A549 (cell line): ENCODE measurements around the gene PLCB1. TPM values are rescaled to one million over a fixed set of nuclear protein-coding genes. Genes with fewer than 3 reads are reported as not detected.

ENCODE experiments used
- ATAC-seq, 2 experiments: fragments of 200-7000 bp in 1 of 2; fragments of >200 bp in 1 of 2; cut with Nextera tagmentation in 1 of 2; cut with Tn5 transposase in 1 of 2; 3 replicates each; pipeline versions ENCODE4 v1.8.0 to v1.9.1; 2018 to 2020; ENCODE audit warnings: mild to moderate bottlenecking in 1 of 2, moderate library complexity in 1 of 2
- CTCF ChIA-PET: fragments of 300-600 bp; sonication (Branson Sonifier 250); formaldehyde crosslinking; extraction: SDS; loops from one replicate; lab custom pipeline; 2021; ENCODE audit warnings: antibody characterized with exemption, inconsistent platforms; lab: Yijun Ruan, JAX
- POLR2A ChIA-PET: fragments of 350-600 bp; formaldehyde crosslinking; extraction: SDS; loops from one replicate; lab custom pipeline; 2021; ENCODE audit warnings: antibody characterized with exemption, inconsistent platforms; lab: Yijun Ruan, JAX
- DNase-seq, 2 experiments: peaks; one replicate each; pipeline versions ENCODE4 v3.0.0 to v3.0.0-alpha.2; 2011 to 2016; ENCODE audit warnings: low read depth in 1 of 2, low spot score in 1 of 2
- FAIRE-seq: peaks from 2 replicates; lab custom pipeline; 2011; peaks lifted over from hg19 to GRCh38; lab: Jason Lieb, UNC
- H3K27ac ChIP-seq, 2 experiments: fragments of >200 bp; sonication (Bioruptor Twin); formaldehyde crosslinking; 3 replicates each; pipeline ENCODE4 v1.5.1; 2016 to 2017
- H3K4me1 ChIP-seq: fragments of >200 bp; sonication (Bioruptor Twin); formaldehyde crosslinking; 3 replicates; pipeline ENCODE4 v1.6.1; 2016
- H3K4me2 ChIP-seq: fragments of >200 bp; sonication (Bioruptor Twin); formaldehyde crosslinking; 3 replicates; pipeline ENCODE4 v1.6.1; 2016
- H3K4me3 ChIP-seq: fragments of >200 bp; sonication (Bioruptor Twin); formaldehyde crosslinking; 3 replicates; pipeline ENCODE4 v1.5.1; 2016
- H3K9me3 ChIP-seq: fragments of >200 bp; sonication (Bioruptor Twin); formaldehyde crosslinking; 3 replicates; pipeline ENCODE4 v1.6.1; 2016
- CBX2 ChIP-seq: fragments of 200-600 bp; sonication (generic); IDR thresholded peaks from 2 replicates; pipeline ENCODE4 v1.6.1; 2016; ENCODE audit warnings: low read depth, mild to moderate bottlenecking, borderline replicate concordance
- E2F6 ChIP-seq: IDR thresholded peaks from 2 replicates; pipeline ENCODE4 v1.6.1; 2012; ENCODE audit warnings: low read depth, borderline replicate concordance
- EP300 ChIP-seq, 2 experiments: fragments of >200 bp; sonication (Bioruptor Twin); formaldehyde crosslinking; IDR thresholded peaks; 2 replicates in 1 of 2; 3 replicates in 1 of 2; pipeline ENCODE4 v1.6.1; 2016 to 2017
- FOSB ChIP-seq: fragments of 250-450 bp; sonication (Bioruptor Pico); IDR thresholded peaks from 2 replicates; pipeline ENCODE4 v1.5.0; 2020; ENCODE audit warnings: mild to moderate bottlenecking, moderate library complexity
- GATA3 ChIP-seq: IDR thresholded peaks from 2 replicates; pipeline ENCODE4 v1.6.1; 2012; ENCODE audit warnings: borderline replicate concordance
- HOXA7 ChIP-seq: fragments of 250-450 bp; sonication (Bioruptor Pico); IDR thresholded peaks from 2 replicates; pipeline ENCODE4 v1.5.0; 2020; ENCODE audit warnings: mild to moderate bottlenecking, moderate library complexity
- JUNB ChIP-seq: fragments of >200 bp; sonication (Bioruptor Twin); formaldehyde crosslinking; IDR thresholded peaks from 2 replicates; pipeline ENCODE4 v1.6.1; 2016
- MAFK ChIP-seq: fragments of 450-650 bp; IDR thresholded peaks from 2 replicates; pipeline ENCODE4 v1.6.1; 2014; ENCODE audit not compliant: partially characterized antibody
- RARB ChIP-seq: fragments of 250-450 bp; sonication (Bioruptor Pico); IDR thresholded peaks from 2 replicates; pipeline ENCODE4 v1.8.0; 2021; ENCODE audit warnings: mild to moderate bottlenecking, moderate library complexity
- RFX5 ChIP-seq: fragments of 450-650 bp; IDR thresholded peaks from 2 replicates; pipeline ENCODE4 v1.7.1; 2014; ENCODE audit warnings: antibody characterized with exemption, mild to moderate bottlenecking, moderate library complexity
- TFCP2L1 ChIP-seq: fragments of 250-450 bp; sonication (Bioruptor Pico); IDR thresholded peaks from 2 replicates; pipeline ENCODE4 v1.5.0; 2021; ENCODE audit warnings: mild to moderate bottlenecking
- ZSCAN20 ChIP-seq: fragments of 250-450 bp; sonication (Bioruptor Pico); IDR thresholded peaks from 2 replicates; pipeline ENCODE4 v1.8.0; 2022; ENCODE audit warnings: mild to moderate bottlenecking, moderate library complexity
- WGBS: methylation state at CpG from one replicate; pipeline ENCODE4 v1.1.6; 2017; ENCODE audit errors: missing lambda C conversion rate; 5-methylcytosine and 5-hydroxymethylcytosine counted together
- polyA plus RNA-seq, 4 experiments: library from polyadenylated mRNA; depleted of rRNA in 3 of 4; stranded (reverse); fragments of >200 nt; fragmentation: RNase III in 1 of 4; extraction: RNeasy Plus Mini Kit Qiagen cat#74134 plus additional on column Dnase treatment in 1 of 4; gene quantifications; 2 replicates in 3 of 4; 3 replicates in 1 of 4; pipeline ENCODE4 v1.2.3, GENCODE V29; 2011 to 2017
- TF ChIP-seq, protein P1 (sequence below): fragments of 450-650 bp; IDR thresholded peaks from 2 replicates; pipeline ENCODE4 v1.6.1; 2014; ENCODE audit warnings: antibody characterized with exemption
- TF ChIP-seq, protein P2 (sequence below): fragments of >200 bp; sonication (Bioruptor Twin); formaldehyde crosslinking; IDR thresholded peaks from 3 replicates; pipeline ENCODE4 v1.6.1; 2016

Gene PLCB1
- polyA plus RNA-seq, 2 of the 4 experiments (the other 2 are of a cell fraction): 0.97 to 6.3 TPM

- ChIA-PET CTCF (interaction anchor here (0.6 to 2.0 kb wide), 6 partner anchors 10 to 770 kb away, joined by 3 to 9 read pairs (median 4); no protein-coding TSS in a partner anchor), POLR2A (no interaction called here)
- ATAC-seq (no peak), DNase-seq (no peak), FAIRE-seq (no peak)
- Histone ChIP-seq H3K4me3 (no peak overlapping the region), H3K27ac (no peak overlapping the region), H3K4me2 (no peak overlapping the region), H3K4me1 (no peaks in the 10 kb centered on the region), H3K9me3 (no peaks in the 10 kb centered on the region)
- 47% methylated on average over 2 of the region's 2 CpGs for WGBS
- TF ChIP-seq, protein P1, sequence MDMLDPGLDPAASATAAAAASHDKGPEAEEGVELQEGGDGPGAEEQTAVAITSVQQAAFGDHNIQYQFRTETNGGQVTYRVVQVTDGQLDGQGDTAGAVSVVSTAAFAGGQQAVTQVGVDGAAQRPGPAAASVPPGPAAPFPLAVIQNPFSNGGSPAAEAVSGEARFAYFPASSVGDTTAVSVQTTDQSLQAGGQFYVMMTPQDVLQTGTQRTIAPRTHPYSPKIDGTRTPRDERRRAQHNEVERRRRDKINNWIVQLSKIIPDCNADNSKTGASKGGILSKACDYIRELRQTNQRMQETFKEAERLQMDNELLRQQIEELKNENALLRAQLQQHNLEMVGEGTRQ: no peak
- no peak for TF ChIP-seq EP300 (IDR thresholded peaks at IDR 0.05)
- TF ChIP-seq, protein P2, sequence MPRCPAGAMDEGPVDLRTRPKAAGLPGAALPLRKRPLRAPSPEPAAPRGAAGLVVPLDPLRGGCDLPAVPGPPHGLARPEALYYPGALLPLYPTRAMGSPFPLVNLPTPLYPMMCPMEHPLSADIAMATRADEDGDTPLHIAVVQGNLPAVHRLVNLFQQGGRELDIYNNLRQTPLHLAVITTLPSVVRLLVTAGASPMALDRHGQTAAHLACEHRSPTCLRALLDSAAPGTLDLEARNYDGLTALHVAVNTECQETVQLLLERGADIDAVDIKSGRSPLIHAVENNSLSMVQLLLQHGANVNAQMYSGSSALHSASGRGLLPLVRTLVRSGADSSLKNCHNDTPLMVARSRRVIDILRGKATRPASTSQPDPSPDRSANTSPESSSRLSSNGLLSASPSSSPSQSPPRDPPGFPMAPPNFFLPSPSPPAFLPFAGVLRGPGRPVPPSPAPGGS: no peak
- no peak for TF ChIP-seq TFCP2L1 (CRISPR knock-in tag)
- TF ChIP-seq RARB (CRISPR knock-in tag): no peak
These were observed 671.0 kb downstream of the PLCB1 start for GRCh38 chr20:8803065-8803464.

- ATAC-seq (no peak), DNase-seq (no peak), FAIRE-seq (no peak)
- ChIA-PET POLR2A (no interaction called here), CTCF (interaction anchor here (0.9 to 2.4 kb wide), 5 partner anchors 9 to 604 kb away, joined by 3 to 11 read pairs (median 4); no protein-coding TSS in a partner anchor)
- 88% methylated on average over 6 of the region's 6 CpGs for WGBS
- no peak overlapping the region for H3K27ac ChIP-seq
- H3K4me2 ChIP-seq: no peak overlapping the region
- no peaks in the 10 kb centered on the region for H3K4me1 ChIP-seq
- H3K9me3 ChIP-seq: no peaks in the 10 kb centered on the region
- no peak for TF ChIP-seq RFX5
- TF ChIP-seq MAFK: no peak
- H3K4me3 ChIP-seq: no peak overlapping the region
These were observed 671.9 kb downstream of the PLCB1 start for GRCh38 chr20:8803941-8804340.

DNA sequence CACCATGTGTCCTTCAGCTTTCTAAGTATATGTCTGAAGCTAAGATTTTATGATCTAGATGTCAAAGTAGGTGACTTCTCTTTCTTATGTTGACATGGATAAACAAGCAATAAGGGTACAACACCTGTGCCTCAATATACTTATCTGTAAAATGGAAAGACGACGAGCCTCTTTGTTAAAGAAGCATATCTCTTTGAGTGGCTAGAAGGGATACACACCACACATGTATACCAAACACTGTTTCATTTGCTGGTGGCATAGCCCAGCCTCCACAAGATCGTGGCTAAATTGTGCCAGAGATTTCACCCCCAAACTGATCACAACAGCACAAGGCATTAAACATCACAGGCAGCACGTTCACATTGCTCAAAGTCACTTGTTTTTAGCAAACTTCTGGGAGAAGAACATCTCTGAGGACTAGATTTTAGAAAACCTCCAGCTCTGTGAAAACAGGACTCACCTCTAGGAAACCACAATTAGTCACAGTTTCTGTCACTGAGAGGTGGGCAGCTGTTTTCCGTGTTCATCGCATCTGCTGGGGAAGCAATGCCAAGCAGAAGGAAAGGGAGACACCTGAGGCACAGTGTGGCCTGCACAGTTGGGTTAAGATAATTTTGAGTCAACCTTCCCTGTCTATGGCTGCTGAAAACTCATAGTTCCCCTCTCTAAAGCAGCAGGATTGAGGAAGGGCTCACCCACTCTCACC lies 673.8 kb downstream of the PLCB1 start:
- ChIA-PET CTCF (interaction anchor here (0.9 to 2.4 kb wide), 4 partner anchors 11 to 587 kb away, joined by 3 to 11 read pairs (median 4); no protein-coding TSS in a partner anchor), POLR2A (no interaction called here)
- ATAC-seq (no peak), DNase-seq (no peak), FAIRE-seq (no peak)
- TF ChIP-seq FOSB (no peak), EP300 (IDR thresholded peaks at IDR 0.05) (no peak), JUNB (no peak), ZSCAN20 (no peak), HOXA7 (CRISPR knock-in tag) (no peak), E2F6 (no peak), CBX2 (no peak), GATA3 (no peak)
- TF ChIP-seq, protein P1: no peak
- TF ChIP-seq, protein P2: no peak
- no peak overlapping the region for H3K27ac ChIP-seq
- 74% methylated on average over 6 of the region's 6 CpGs for WGBS
- no peak overlapping the region for H3K4me2 ChIP-seq
- H3K4me3 ChIP-seq: no peak overlapping the region
- H3K4me1 ChIP-seq: no peaks in the 10 kb centered on the region
- H3K9me3 ChIP-seq: no peaks in the 10 kb centered on the region
